ENCODE data around the gene IL17B.

IL17B gene

DNA sequence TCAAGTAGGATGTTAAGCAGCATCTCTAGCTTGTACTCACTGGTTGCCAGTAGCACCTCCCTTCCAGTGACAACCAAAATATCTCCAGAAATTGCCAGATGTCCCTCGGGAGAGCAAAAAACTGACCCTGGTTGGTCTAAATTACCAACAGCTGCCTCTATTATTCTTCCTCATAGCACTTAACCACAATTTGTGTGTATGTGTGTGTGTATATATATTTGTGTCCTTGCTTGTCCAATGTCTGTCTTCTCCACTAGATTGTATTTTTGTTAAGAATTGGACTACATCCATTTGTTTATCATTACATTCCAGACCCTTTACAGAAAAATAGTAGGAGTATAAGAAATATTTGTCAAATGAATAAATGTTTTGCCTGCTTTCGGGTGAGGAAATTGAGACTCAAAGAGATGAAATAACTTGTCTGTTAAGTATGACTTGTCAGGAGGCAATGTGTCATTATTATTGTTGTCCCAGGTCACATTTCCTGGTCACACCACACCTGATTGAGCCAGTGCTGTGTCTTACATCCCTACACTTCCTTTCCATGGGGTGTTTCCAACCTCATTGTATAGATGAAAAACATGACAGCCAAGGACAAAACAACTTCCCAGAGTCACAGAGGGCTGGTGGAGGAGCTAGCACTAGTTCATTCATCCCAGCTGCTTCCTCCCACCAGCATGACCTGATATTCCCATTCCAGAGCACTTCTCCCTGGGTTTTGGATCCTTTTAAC, 45.2 kb downstream of the IL17B start:
- TF ChIP-seq CTCF (conservative IDR thresholded peaks at IDR 0.05; ENCODE audit: low read depth, low read length): no peak
- H3K4me3 ChIP-seq (ENCODE audit: low read length): no peak overlapping the region
- DNase-seq (ENCODE audit: low read depth): no peak

GRCh38 chr5:149328177-149328576, 50.9 kb downstream of the IL17B start:
- no peak for TF ChIP-seq CTCF (conservative IDR thresholded peaks at IDR 0.05; ENCODE audit: low read depth, low read length)
- H3K4me3 ChIP-seq (ENCODE audit: low read length): no peak overlapping the region
- no peak for DNase-seq (ENCODE audit: low read depth)

DNA sequence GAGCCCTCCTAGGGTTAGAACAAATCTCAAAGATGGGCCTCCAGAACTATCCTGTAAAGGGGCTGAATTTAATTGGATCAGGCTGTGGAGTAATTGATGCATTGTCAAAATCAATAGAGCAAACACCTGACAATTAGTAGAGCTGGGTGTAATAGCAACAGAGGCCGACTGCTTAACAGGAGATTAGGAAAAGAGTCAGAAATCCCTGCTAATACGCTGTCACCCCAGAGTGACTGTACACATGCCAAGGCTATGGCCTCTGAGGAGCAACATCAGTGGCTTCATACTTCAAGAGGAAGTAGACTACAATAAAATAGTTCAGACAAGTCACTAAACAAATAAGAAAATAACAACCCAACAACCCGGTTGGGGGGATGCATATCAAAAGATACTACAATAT, 52.5 kb downstream of the IL17B start:
- H3K4me3 ChIP-seq (ENCODE audit: low read length): no peak overlapping the region
- no peak for DNase-seq (ENCODE audit: low read depth)
- no peak for TF ChIP-seq CTCF (conservative IDR thresholded peaks at IDR 0.05; ENCODE audit: low read depth, low read length)

DNA sequence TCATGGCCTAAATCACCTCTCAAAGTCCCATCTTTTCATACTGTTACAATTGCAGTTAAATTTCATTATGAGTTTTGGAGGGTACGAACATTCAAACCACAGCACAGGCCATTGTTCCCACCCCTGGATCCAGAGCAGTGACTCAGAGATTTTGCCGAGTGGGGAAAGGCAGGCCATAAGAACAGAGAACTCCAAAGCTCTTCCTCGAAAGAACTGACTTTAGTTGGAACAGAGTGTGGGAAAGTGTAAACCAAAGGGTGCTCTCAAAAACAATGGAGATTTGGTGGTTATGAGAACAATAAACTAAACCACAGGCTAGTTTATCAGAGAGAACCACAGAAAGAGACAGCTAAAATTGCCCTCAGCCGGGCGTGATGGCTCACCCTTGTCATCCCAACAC, 53.2 kb downstream of the IL17B start:
- no peak for TF ChIP-seq CTCF (conservative IDR thresholded peaks at IDR 0.05; ENCODE audit: low read depth, low read length)
- no peak overlapping the region for H3K4me3 ChIP-seq (ENCODE audit: low read length)
- no peak for DNase-seq (ENCODE audit: low read depth)

GRCh38 chr5:149325166-149325735, 53.8 kb downstream of the IL17B start:
- DNase-seq (ENCODE audit: low read depth): no peak
- no peak for TF ChIP-seq CTCF (conservative IDR thresholded peaks at IDR 0.05; ENCODE audit: low read depth, low read length)
- H3K4me3 ChIP-seq (ENCODE audit: low read length): no peak overlapping the region

- no peak overlapping the region for H3K4me3 ChIP-seq (ENCODE audit: low read length)
- no peak for TF ChIP-seq CTCF (conservative IDR thresholded peaks at IDR 0.05; ENCODE audit: low read depth, low read length)
- no peak for DNase-seq (ENCODE audit: low read depth)
Observed at GRCh38 chr5:149324641-149325040, 54.5 kb downstream of the IL17B start.

All from retinal pigment epithelial cell (primary cell).